HG03575 (cell line): ENCODE measurements around the gene MBD3.
"Not testable (repeated sequence)": the region's sequence is repeated elsewhere in the genome, so short reads cannot be mapped to it uniquely, and the experiment has no call there.

Source experiments
- ATAC-seq: cut with Tn5 transposase; IDR thresholded peaks from one replicate; pipeline ENCODE4 v1.9.1; 2021; ENCODE audit not compliant: unreplicated experiment, insufficient number of reproducible peaks, low FRiP score; ENCODE audit errors: extremely low read depth

The MBD3 gene

DNA sequence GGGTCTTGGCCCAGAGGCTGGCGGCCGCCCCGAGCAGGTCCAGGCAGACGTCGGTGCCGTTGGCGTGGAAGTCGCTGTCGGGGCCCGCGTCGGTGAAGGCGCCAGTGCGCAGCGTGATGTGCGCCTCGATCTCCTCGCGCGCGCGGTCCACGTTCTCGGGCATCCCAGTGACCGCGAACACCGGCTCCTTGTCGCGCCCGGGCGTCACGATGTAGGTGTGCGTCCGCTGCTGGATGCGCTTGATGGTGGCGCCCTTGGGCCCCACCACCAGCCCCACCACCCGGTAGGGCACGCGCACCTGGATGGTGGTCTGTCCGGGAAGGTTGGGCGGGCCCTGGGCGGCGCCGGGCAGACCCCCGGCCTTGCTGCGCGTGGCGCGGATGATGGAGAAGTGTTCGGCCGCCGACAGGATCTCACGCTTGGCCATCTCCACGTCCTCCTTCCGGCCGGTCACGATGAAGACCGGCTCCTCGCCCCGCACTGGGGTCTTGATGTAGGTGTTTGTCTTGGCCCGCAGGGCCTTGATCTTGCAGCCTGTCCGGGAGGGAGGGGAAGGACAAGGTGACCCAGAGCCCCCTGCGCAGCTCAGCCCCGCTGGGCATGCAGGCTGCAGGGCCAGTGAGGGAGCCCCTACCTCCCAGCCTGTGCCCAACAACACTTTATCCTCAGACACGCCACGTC, 36.1 kb downstream of the MBD3 start:
- no peak for ATAC-seq

DNA sequence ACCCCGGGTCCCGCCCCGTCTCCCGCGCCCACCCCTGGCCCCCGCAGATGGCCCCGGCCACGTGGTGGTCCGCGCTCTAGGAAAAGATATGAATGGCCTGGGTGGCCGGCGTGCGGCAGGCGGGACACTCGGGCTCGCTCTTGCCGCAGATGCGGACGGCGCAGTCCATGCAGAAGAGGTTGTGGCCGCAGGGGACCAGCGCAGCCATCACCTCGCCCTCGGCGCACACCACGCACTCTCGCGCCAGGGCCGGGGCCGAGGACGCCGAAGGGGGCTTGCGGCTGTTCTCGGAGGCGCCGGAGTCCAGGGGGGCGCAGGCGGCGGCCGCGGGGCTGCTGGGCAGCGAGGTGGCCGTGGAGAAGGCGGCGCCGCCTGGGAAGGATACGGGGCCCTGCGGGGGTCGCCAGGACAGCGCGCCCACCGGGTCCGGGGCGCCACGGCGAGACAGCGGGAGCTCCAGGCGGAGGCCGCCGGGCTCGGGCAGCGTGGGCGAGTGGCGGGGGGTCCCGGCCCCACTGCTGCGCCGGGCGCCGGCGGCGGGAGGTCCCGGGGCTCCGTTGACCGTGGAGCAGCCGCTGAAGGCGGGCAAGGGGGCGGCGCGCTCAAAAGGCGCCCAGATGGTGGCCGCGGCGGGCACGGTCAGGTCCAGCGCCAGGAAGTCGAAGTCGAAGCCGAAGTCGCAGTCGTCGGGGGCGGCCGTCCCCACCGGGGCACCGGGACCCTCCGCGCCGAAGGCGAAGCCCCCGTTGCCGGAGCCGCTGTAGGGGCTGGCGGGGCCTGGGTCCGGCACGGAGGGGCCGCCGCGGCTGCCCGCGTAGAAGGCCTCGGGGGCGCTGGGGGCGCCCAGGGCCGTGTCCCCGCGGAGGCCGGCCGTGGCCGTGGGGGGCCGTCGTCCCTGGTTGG, 36.9 kb downstream of the MBD3 start:
- no peak for ATAC-seq

DNA sequence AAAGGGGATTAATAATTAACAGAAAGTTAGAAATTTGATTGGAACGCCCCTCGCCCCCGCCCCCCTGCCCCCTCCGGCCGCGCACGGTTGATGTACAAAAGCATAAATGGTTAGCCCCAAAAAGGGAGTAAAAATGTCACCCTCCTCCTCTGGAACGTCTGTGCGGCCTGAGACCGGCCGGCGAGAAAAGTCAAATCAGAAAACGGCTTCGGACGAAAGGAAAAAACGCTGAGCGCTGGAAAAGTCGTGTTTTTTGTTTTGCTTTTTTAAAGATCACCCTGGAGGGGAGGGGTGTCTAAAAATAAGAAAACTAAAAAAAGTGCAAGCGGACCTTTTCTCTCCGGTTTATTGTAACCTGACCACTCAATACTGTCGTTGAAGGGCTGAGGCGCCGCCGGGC, 37.7 kb downstream of the MBD3 start:
- no peak for ATAC-seq

DNA sequence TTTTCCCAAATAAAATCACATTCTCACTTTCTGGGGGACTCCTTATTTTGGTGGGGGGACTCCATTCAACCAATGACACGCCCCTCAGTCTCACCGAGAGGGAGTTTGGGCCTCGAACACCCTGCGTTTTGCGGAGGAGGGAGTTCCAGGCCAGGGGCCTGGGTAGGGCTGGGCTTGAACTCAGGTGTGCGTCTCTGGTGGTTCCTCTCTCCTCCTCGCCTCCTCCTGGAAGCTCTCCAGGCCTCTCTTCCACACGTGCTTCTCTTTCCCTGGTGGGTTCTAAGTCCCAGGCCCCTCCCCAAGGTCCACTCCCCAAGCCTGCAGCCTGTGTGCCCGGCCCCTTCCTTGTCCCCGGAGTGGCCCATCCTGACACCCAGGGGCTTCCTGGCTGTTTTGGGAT, 39.2 kb downstream of the MBD3 start:
- ATAC-seq: no peak

DNA sequence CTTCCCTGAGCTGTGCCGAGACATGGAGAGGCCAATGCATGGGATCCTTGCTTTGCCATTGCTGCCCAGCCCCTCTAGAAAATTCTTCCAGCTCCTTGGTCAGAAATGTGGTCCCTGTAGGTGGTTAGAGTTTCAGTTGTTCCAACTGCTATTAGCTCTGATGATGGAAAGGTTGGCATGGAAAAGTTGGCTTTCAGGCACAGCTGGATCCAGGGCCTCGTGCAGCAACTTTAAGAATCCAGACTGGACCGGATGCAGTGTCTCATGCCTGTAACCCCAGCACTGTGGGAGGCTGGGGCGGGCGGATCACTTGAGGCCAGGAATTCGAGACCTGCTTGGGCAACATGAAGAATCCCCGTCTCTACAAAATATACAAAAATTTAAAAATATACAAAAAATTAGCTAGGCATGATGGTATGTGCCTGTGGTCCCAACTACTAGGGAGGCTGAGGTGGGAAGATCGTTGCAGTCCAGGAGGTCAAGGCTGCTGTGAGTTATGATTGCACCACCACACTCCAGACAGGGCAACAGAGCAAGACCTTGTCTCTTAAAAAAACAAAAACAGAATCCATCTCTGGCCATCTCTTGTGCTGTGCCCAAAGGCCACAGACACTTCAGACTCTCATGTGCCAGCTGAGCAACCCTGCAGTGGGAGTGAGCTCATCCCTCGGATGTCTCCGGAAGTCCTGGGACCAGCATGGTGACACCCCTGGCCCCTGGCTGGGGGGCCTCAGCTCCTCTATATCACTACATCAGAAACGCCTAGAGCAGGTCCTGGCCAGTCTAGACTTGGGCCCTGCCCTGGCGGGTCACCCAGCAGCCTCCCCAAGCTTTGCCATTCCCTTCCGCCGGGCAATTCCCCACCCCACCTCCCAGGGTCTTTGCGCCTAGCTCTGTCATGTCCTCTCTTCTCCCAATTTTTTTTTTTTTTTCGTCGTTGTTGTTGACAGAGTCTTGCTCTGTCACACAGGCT, 41.3 kb downstream of the MBD3 start:
- ATAC-seq: no peak

DNA sequence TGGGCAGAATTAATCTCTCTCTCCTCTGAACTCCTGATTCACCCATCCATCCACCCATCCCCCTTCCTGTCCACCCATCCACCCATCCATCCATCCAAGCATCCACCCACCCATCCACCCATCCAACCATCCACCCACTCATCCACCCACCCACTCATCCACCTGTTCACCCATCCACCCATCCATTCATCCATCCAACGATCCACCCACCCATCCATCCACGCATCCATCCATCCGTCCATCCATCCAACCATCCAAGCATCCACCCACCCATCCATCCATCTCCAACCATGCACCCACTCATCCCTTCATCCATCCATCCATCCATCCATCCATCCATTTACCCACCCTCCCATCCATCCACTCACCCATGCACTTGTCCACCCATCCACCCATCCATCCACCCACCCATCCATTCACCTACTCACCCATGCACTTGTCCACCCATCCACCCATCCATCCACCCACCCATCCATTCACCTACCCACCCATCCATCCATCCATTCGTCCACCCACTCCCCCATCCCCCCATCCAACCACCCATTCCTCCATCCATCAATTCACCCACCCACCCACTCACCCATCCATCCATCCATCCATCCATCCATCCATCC, 43.2 kb downstream of the MBD3 start:
- ATAC-seq: no peak

DNA sequence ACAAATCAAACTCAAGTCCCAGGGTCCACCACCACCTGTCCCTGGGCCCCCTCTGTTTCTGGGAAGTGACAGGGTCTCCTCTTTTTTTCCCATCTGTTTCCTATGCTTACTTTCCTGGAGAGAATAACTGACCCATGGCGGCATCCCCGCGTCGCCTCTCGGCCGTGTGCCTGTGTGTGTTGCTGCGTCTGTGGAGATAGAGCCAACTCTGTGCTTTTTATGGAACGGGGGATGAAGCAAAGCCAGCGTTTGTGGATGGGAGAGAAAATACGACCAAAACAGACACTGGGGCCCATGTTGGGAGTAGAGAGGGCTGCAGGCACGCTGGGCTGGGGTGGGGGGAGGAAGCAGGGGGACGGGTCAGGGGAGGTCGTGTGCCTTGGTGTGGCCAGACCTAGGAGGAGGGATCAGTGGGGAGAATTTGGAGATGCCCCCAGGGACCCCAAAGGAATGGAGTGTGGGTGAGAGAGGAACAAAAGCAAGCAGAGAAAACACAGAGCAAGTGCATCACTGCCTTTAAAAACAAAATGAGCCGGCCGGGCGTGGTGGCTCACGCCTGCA, 52.2 kb downstream of the MBD3 start:
- no peak for ATAC-seq

DNA sequence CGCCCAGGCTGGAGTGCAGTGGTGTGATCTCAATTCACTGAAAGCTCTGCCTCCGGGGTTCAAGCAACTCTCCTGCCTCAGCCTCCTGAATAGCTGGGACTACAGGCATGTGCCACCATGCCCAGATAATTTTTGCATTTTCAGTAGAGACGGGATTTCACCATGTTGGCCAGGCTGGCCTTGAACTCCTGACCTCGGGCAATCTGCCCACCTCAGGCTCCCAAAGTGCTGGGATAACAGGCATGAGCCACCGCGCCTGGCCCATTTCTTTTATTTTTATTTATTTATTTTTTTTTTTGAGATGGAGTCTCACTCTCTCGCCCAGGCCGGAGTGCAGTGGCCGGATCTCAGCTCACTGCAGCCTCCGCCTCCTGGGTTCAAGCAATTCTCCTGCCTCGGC, 52.9 kb downstream of the MBD3 start:
- not testable (repeated sequence) for ATAC-seq

DNA sequence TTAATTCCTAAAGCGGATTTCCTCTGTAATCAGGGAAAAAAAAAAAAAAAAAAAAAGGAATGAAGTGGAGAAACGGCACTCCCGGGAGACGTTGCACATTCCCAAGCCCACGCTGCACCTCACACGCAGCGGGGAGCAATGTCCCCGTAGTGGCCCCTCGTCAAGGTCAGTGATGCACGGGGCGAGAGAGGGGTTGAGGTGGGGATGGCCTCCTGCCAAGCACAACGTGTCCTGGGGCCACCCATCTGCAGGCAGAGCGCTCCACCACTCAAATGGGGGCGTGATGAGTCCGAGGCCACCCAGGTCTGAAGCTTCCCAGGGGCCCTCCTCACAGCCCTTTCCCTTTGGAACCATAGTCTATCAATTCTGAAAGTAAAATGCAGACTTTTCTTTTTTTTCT, 53.7 kb downstream of the MBD3 start:
- no peak for ATAC-seq

DNA sequence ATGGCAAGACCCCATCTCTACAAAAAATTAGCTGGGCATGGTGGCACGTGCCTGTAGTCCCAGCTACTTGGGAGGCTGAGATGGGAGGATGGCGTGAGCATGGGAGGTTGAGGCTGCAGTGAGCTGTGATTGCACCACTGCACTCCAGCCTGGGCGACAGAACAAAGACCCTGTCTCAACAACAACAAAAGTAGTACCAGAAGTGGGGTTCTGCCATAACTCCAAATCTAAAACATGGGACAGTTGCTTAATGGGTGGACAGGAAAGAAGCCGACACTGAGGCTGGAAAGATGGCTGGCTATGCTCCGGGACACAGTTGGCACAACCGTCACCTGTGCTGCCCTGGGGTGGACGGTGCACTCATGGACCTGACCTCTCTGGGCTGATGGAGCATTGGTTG, 57.0 kb downstream of the MBD3 start:
- ATAC-seq: not testable (repeated sequence)

DNA sequence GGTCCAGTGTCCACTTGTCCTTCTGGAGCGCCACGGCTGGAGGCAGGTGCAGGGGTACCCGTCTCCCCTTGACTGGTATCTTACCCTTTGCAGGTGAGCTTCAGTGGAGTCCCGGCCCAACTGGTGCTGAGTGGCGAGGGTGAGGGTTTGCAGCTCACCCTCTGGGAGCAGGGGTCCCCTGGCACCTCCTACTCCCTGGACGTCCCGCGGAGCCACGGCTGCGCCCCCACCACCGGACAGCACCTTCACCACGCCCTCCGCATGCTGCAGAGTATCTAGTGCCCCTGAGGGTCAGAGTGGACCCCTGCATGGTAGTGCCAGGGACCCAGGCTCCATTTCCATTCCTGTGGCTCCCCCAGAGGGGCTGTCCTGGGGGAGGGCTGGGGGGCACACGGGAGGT, 57.7 kb downstream of the MBD3 start:
- no peak for ATAC-seq

DNA sequence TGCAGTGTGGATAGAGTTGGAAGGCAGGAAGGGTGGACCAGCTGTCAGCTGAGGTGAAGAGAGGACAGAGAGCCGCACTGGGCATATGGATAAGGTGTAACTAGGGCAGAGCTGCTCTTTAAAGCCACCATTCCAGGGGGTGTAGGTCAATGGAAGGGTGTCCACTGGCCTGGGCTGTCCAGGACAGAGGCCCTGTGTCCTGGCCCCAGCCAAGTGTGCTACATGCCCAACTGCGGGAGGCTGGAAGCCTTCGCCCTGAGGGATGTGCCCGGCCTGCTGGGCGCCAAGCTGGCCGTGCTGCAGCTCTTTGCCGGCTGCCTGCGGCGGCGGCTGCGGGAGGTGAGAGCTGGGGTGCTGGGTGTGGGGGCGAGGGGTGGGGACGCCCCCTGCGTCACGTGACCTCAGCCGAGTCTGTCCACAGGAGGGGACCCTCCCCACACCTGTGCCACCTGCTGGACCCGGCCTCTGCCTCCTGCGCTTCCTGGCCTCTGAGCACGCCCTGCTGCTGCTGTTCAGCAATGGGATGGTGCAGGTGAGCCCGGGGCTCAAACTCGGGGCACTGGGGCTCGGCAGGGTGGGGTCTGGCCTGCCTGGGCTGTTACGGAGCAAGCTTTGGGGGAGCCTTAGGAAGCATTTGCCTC, 59.0 kb downstream of the MBD3 start:
- ATAC-seq: no peak

DNA sequence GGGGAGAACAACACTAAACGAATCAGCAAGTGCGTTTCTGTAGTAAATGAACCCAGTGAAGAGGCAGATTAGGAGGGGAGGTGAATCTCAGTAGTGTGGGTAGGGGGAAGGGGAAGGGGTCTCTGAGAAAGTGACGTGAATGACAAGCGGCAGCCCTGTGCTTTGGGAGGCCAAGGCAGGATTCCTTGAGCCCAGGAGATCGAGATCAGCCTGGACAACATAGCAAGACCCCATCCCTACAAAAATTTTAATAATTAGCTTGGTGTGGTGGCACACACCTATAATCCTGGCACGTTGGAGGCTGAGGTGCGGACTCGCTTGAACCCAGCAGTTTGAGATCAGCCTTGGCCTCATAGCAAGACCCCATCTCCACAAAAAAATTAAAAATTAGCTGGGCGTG, 60.7 kb downstream of the MBD3 start:
- ATAC-seq: no peak

DNA sequence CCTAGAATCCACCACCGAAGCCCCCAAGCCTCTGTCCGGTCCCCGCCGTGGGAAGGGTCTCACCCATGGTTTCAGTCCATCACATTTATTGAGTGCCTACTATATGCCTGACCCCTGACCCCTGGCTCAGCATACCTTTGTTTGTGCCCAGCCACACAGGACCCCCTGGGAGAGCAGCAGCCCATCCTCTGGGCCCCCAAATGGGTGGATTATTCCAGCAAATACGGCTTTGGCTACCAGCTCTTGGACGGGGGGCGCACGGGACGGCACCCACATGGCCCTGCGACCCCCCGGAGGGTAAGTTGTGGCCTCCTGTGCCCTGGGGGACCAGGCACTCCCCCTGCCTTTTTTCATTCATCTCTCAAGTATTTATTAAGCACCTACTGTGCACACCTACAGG, 61.1 kb downstream of the MBD3 start:
- ATAC-seq: no peak

DNA sequence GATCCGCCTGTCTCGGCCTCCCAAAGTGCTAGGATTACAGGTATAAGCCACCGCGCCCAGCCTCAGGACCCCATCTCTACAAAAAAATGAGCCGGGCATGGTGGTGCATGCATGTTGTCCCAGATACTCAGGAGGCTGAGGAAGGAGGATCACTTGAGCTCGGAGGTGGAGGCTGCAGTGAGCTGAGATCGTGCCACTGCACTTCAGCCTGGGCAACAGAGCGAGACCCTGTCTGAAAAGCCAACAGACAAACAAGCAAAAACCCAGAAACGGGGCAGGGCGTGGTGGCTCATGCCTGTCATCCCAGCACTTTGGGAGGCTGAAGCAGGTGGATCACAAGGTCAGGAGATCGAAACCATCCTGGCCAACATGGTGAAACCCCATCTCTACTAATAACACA, 61.8 kb downstream of the MBD3 start:
- ATAC-seq: not testable (repeated sequence)

DNA sequence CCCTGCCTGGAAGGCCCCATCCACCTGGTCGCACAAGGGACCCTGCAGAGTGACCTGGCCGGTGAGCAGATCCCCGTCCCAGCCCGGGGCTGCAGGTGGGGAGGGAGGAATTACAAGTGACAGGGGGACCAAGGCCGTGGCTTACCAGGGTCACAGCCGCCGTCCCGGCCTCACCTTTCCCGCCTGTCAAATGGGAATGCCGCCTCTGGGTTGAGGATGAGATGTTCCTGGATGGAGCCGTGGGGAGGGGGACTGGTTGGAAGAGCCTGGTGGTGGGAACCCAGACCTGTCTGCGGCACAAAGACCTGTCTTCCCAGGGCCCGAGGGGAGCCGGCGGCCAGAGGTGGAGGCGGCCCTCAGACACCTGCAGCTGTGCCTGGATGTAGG, 63.2 kb downstream of the MBD3 start:
- no peak for ATAC-seq

DNA sequence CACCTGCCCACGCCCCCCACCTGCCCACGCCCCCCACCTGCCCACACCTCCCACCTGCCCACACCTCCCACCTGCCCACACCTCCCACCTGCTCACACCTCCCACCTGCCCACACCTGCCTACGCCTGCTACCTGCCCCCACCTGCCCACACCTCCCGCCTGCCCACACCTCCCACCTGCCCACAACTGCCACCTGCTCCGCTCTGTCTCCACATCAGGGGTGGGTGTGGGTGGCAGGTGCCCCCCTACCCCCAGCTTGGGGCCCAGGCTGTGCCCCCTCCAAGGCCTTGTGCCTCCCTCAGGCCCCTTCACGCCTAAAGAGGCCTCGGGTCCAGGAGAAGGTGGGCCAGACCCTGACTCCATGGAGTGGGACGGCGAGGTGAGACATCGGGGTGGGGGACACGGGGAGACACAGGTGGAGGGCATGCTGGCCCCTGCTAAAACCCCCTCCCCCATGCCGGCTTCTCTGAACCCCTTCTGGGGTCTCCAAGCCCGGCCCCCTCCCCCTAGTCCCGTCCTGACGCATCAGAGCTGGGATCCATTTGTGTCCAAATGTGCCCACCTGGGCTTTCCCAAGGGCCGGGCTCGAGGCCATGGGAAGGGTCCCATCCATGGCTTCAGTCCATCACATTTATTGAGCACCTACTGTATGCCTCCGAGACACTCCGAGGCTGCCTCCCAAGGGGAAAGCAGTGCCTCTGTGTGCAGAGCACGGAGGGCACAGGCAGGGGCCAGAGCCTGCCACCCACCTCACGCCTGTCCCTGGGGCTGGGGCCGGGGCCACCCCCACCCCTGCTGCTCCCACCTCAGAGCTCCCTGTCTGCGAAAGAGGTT, 63.9 kb downstream of the MBD3 start:
- ATAC-seq: no peak
